Endothelial cell (in vitro differentiated cells): Measurements from ENCODE around the gene DSG1. TPM values are rescaled to one million over a fixed set of nuclear protein-coding genes. Genes with fewer than 3 reads are reported as not detected.

ENCODE experiments used
- DNase-seq: peaks from one replicate; pipeline ENCODE4 v3.0.0; 2021; ENCODE audit warnings: low spot score
- H3K27ac Mint-ChIP-seq: one replicate; pipeline ENCODE4 v1.8.0; 2021; ENCODE audit warnings: mixed read lengths, inconsistent platforms; ENCODE audit not compliant: unreplicated experiment
- H3K27me3 Mint-ChIP-seq: one replicate; pipeline ENCODE4 v1.8.0; 2021; ENCODE audit warnings: mild to moderate bottlenecking, moderate library complexity, mixed read lengths, inconsistent platforms; ENCODE audit not compliant: unreplicated experiment
- H3K36me3 Mint-ChIP-seq: one replicate; pipeline ENCODE4 v1.8.0; 2021; ENCODE audit warnings: mild to moderate bottlenecking, low read depth, mixed read lengths, inconsistent platforms; ENCODE audit not compliant: unreplicated experiment
- H3K4me1 Mint-ChIP-seq: one replicate; pipeline ENCODE4 v1.8.0; 2021; ENCODE audit warnings: mild to moderate bottlenecking, mixed read lengths, inconsistent platforms; ENCODE audit not compliant: unreplicated experiment
- H3K4me3 Mint-ChIP-seq: one replicate; pipeline ENCODE4 v1.8.0; 2021; ENCODE audit warnings: mild to moderate bottlenecking, mixed read lengths, inconsistent platforms; ENCODE audit not compliant: unreplicated experiment
- H3K9me3 Mint-ChIP-seq: one replicate; pipeline ENCODE4 v1.8.0; 2021; ENCODE audit warnings: mixed read lengths, inconsistent platforms; ENCODE audit not compliant: unreplicated experiment
- total RNA-seq: library from RNA; stranded (reverse); fragmentation: NEBNext Ultra II Directional; extraction: Animal tissue kit (Norgen Biotek cat#: 25700); gene quantifications from one replicate; pipeline ENCODE4 v1.2.1, GENCODE V29; 2021; ENCODE audit not compliant: unreplicated experiment
- TF ChIP-seq, protein P1 (sequence below): fragments of 200-600 bp; sonication (generic); IDR thresholded peaks from one replicate; pipeline ENCODE4 v1.5.0; 2021; ENCODE audit warnings: antibody characterized with exemption; ENCODE audit not compliant: unreplicated experiment

Gene DSG1
- total RNA-seq, 1 donor from 2014 or later, result not detected

GRCh38 chr18:31291688-31292087, 26.3 kb upstream of the DSG1 start:
- TF ChIP-seq, protein P1, sequence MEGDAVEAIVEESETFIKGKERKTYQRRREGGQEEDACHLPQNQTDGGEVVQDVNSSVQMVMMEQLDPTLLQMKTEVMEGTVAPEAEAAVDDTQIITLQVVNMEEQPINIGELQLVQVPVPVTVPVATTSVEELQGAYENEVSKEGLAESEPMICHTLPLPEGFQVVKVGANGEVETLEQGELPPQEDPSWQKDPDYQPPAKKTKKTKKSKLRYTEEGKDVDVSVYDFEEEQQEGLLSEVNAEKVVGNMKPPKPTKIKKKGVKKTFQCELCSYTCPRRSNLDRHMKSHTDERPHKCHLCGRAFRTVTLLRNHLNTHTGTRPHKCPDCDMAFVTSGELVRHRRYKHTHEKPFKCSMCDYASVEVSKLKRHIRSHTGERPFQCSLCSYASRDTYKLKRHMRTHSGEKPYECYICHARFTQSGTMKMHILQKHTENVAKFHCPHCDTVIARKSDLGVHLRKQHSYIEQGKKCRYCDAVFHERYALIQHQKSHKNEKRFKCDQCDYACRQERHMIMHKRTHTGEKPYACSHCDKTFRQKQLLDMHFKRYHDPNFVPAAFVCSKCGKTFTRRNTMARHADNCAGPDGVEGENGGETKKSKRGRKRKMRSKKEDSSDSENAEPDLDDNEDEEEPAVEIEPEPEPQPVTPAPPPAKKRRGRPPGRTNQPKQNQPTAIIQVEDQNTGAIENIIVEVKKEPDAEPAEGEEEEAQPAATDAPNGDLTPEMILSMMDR, result no peak
- Mint-ChIP-seq H3K27me3 (peaks cover 10% of the 10 kb centered on the region), H3K9me3 (peaks cover 9% of the 10 kb centered on the region), H3K4me3 (no peak overlapping the region), H3K27ac (no peak overlapping the region), H3K36me3 (peaks cover 7% of the 10 kb centered on the region), H3K4me1 (no peaks in the 10 kb centered on the region)
- DNase-seq, result no peak

- peaks cover 1% of the 10 kb centered on the region for H3K9me3 Mint-ChIP-seq
- H3K27ac Mint-ChIP-seq, result no peak overlapping the region
- no peak for DNase-seq
- H3K4me3 Mint-ChIP-seq, result no peak overlapping the region
- TF ChIP-seq, protein P1, result no peak
- peaks cover 9% of the 10 kb centered on the region for H3K27me3 Mint-ChIP-seq
- no peaks in the 10 kb centered on the region for H3K4me1 Mint-ChIP-seq
- peaks cover 4% of the 10 kb centered on the region for H3K36me3 Mint-ChIP-seq
Observed at GRCh38 chr18:31294199-31294747, 23.7 kb upstream of the DSG1 start.

GRCh38 chr18:31297248-31297647, 20.7 kb upstream of the DSG1 start:
- no peak for DNase-seq
- TF ChIP-seq, protein P1, result no peak
- Mint-ChIP-seq H3K9me3 (no peaks in the 10 kb centered on the region), H3K36me3 (no peaks in the 10 kb centered on the region), H3K27me3 (peaks cover 9% of the 10 kb centered on the region), H3K4me3 (no peak overlapping the region), H3K4me1 (peaks cover 8% of the 10 kb centered on the region), H3K27ac (no peak overlapping the region)

- Mint-ChIP-seq H3K9me3 (no peaks in the 10 kb centered on the region), H3K36me3 (no peaks in the 10 kb centered on the region), H3K4me1 (peaks cover 8% of the 10 kb centered on the region), H3K4me3 (no peak overlapping the region), H3K27me3 (peaks cover 3% of the 10 kb centered on the region), H3K27ac (no peak overlapping the region)
- TF ChIP-seq, protein P1, result no peak
- no peak for DNase-seq
Observed at GRCh38 chr18:31301201-31301655, 16.7 kb upstream of the DSG1 start.

GRCh38 chr18:31302991-31303390, 15.0 kb upstream of the DSG1 start:
- TF ChIP-seq, protein P1, result no peak
- no peaks in the 10 kb centered on the region for H3K9me3 Mint-ChIP-seq
- no peak for DNase-seq
- H3K27me3 Mint-ChIP-seq, result peaks cover 3% of the 10 kb centered on the region
- H3K4me3 Mint-ChIP-seq, result no peak overlapping the region
- no peaks in the 10 kb centered on the region for H3K36me3 Mint-ChIP-seq
- peaks cover 8% of the 10 kb centered on the region for H3K4me1 Mint-ChIP-seq
- no peak overlapping the region for H3K27ac Mint-ChIP-seq
